Mesothelial cell of epicardium (in vitro differentiated cells): ENCODE data around the gene ARHGEF11. TPM values are rescaled to one million over a fixed set of nuclear protein-coding genes. Genes with fewer than 3 reads are reported as not detected.

Experiments
- DNase-seq, 2 experiments: peaks; one replicate each; pipeline ENCODE4 v3.0.0; 2021; ENCODE audit warnings: low spot score in 2 of 2; ENCODE audit not compliant: unreplicated experiment in 2 of 2
- H3K27ac Mint-ChIP-seq: 2 replicates; pipeline ENCODE4 v1.8.0; 2021; ENCODE audit warnings: mixed read lengths
- H3K27me3 Mint-ChIP-seq: 2 replicates; pipeline ENCODE4 v1.8.0; 2021; ENCODE audit warnings: low read depth, mixed read lengths
- H3K36me3 Mint-ChIP-seq: 2 replicates; pipeline ENCODE4 v1.8.0; 2021; ENCODE audit warnings: mixed read lengths
- H3K4me1 Mint-ChIP-seq: 2 replicates; pipeline ENCODE4 v1.8.0; 2021; ENCODE audit warnings: mixed read lengths
- H3K4me3 Mint-ChIP-seq: 2 replicates; pipeline ENCODE4 v1.8.0; 2021; ENCODE audit warnings: mild to moderate bottlenecking, moderate library complexity, mixed read lengths
- H3K9me3 Mint-ChIP-seq: 2 replicates; pipeline ENCODE4 v1.8.0; 2021; ENCODE audit warnings: mixed read lengths
- total RNA-seq: library from RNA; stranded (reverse); gene quantifications from 3 replicates; pipeline ENCODE4 v1.2.1, GENCODE V29; 2021
- TF ChIP-seq, protein P1 (sequence below): fragments of 200-600 bp; sonication (generic); IDR thresholded peaks from one replicate; pipeline ENCODE4 v1.5.0; 2021; ENCODE audit warnings: antibody characterized with exemption; ENCODE audit not compliant: unreplicated experiment

Gene ARHGEF11
- total RNA-seq, 1 donor from 2014 or later, result 52.5 TPM

DNA sequence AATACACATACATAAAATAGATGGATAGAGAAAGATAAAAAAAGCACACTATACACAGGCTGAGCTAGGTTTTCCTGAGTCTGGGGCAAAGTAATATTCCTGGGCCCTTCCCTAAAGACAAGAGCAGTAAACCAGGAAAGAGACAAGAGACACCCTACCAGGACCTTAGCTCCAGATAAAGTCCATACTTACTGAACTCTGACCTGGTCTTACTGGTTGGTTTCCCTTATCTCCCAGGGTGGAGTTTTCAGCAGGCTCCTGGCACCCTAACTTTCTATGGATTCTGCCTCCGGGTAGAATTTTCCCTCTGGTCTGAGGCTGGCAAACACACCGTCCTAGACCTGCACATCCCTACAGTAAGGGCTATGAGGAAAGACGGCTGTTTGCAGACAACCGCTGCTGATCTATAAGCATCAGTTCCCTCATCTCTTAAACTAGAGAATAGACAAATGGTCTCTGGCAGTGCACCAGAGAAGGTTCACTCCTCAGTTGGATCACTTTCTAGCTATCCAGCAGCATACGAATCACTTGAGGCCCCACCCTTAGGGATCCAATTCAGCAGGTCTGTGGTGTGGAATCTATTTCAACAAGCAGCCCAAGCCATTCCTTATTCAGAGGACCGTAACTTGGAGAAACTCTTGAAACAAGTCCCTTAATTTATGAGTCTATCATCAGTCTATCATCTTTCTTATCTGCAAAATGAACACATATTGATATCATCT lies 52.0 kb downstream of the ARHGEF11 start:
- Mint-ChIP-seq H3K9me3 (no peaks in the 10 kb centered on the region), H3K36me3 (peaks cover 5% of the 10 kb centered on the region), H3K4me1 (peaks cover 19% of the 10 kb centered on the region), H3K4me3 (no peak overlapping the region), H3K27me3 (no peaks in the 10 kb centered on the region), H3K27ac (no peak overlapping the region)
- no peak for DNase-seq
- TF ChIP-seq, protein P1, sequence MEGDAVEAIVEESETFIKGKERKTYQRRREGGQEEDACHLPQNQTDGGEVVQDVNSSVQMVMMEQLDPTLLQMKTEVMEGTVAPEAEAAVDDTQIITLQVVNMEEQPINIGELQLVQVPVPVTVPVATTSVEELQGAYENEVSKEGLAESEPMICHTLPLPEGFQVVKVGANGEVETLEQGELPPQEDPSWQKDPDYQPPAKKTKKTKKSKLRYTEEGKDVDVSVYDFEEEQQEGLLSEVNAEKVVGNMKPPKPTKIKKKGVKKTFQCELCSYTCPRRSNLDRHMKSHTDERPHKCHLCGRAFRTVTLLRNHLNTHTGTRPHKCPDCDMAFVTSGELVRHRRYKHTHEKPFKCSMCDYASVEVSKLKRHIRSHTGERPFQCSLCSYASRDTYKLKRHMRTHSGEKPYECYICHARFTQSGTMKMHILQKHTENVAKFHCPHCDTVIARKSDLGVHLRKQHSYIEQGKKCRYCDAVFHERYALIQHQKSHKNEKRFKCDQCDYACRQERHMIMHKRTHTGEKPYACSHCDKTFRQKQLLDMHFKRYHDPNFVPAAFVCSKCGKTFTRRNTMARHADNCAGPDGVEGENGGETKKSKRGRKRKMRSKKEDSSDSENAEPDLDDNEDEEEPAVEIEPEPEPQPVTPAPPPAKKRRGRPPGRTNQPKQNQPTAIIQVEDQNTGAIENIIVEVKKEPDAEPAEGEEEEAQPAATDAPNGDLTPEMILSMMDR, result no peak

DNA sequence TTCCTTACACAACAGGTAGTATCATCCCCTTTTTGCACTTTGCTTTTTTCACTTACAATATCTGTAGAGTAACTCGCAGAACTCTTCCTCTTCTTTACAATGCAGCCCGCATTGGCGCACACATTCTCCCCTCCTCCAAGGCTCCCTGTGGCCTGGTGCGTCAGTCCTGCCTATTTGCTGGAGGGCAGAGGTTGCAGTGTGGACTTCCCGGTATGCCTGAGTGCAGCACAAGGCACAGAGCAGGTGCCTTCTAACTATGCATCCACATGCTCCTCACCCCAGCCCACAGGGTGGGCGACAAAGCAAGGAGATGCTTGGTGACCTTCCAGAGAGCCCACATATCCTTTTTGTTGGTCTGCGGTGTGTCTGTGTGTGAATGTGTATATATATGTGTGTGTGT lies 53.3 kb downstream of the ARHGEF11 start:
- Mint-ChIP-seq H3K4me3 (no peak overlapping the region), H3K27me3 (no peaks in the 10 kb centered on the region), H3K9me3 (no peaks in the 10 kb centered on the region), H3K27ac (no peak overlapping the region), H3K4me1 (peaks cover 15% of the 10 kb centered on the region), H3K36me3 (peaks cover 5% of the 10 kb centered on the region)
- no peak for DNase-seq
- TF ChIP-seq, protein P1, result no peak

DNA sequence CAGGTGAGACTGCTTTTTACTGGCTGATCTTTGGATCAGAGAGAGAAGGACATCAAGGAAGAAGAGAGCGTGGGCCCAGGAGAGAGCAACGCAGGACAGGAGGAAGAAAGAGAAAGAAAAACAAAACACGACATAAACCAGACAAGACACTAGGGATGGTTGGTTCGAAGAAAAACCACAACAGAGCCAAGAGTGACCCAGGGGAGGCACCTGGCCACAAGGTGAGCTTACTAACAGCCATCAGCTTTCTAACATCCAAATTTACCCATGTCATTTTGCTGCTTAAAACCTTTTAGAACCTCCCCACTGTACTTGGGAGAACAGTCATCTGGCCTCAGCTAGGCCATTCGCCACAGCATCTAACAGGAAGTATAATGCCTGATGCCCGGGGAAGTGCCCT lies 57.8 kb downstream of the ARHGEF11 start:
- H3K4me3 Mint-ChIP-seq, result no peak overlapping the region

DNA sequence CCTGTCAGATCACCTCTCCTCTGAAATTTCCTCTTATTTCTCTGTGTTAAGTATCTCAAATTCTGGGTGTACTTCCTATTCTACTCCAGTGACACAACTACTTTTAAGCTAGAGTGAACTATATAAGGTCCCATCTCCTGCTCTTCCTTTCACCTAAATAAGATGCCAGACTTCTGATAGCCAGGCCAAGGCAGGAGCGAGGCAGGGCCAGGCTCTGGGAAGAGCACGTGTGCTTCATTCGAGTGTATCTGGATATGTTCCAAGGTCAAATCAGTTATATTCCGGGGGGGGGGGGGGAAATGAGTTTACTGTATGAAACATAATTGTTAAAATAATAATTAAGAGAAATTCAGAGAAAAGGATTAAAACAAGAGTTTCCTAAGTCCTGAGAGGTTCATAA lies 65.0 kb downstream of the ARHGEF11 start:
- TF ChIP-seq, protein P1, result no peak
- H3K27ac Mint-ChIP-seq, result no peak overlapping the region
- no peak for DNase-seq
- H3K27me3 Mint-ChIP-seq, result no peaks in the 10 kb centered on the region
- H3K9me3 Mint-ChIP-seq, result no peaks in the 10 kb centered on the region
- peaks cover 42% of the 10 kb centered on the region for H3K36me3 Mint-ChIP-seq
- no peaks in the 10 kb centered on the region for H3K4me1 Mint-ChIP-seq
- H3K4me3 Mint-ChIP-seq, result no peak overlapping the region

More for the DNA sequence above, 57.8 kb downstream of the ARHGEF11 start:
- Mint-ChIP-seq H3K36me3 (peaks cover 12% of the 10 kb centered on the region), H3K27me3 (no peaks in the 10 kb centered on the region), H3K9me3 (no peaks in the 10 kb centered on the region), H3K27ac (no peak overlapping the region), H3K4me1 (no peaks in the 10 kb centered on the region)
- TF ChIP-seq, protein P1, result no peak
- DNase-seq, result no peak

DNA sequence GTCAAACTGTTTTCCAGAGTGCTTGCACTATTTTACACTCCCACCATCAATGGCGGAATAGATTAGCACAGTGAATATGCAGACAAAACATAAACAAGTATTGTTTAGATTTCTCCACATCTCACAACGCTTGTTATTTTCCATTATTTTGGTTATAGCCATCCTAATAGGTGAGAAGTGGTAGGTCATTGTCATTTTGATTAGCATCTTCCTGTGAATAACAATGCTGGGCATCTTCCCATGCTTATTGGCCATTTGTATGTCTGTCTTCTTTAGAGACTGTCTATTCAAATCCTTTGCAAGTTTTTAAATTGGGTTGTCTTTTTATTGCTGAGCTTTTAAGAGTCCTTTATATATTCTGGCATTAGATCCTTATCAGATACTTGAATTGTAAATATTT lies 70.5 kb downstream of the ARHGEF11 start:
- Mint-ChIP-seq H3K9me3 (no peaks in the 10 kb centered on the region), H3K27me3 (no peaks in the 10 kb centered on the region), H3K27ac (no peak overlapping the region), H3K36me3 (peaks cover 52% of the 10 kb centered on the region), H3K4me1 (no peaks in the 10 kb centered on the region), H3K4me3 (no peak overlapping the region)
- TF ChIP-seq, protein P1, result no peak
- no peak for DNase-seq

DNA sequence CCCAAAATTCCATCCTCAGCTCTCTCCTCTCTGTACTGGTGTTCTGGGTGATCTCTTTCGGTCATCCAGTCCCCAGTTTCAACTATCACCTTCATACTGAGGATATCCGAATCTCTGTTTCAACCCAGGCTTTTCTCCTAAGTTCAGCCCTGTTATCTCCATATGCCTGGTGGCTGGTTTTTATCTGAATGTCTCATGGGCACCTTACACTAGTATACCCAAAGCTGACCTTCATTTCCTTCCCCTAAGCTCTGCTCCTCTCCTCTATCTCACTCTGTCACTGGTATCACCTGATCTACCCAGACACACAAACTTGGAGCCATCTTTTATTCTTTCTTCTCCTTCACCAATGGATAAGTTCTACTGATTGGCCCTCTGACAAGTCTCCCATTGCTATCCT lies 72.1 kb downstream of the ARHGEF11 start:
- peaks cover 58% of the 10 kb centered on the region for H3K36me3 Mint-ChIP-seq
- no peaks in the 10 kb centered on the region for H3K4me1 Mint-ChIP-seq
- no peak overlapping the region for H3K4me3 Mint-ChIP-seq

More for the DNA sequence above, 72.1 kb downstream of the ARHGEF11 start:
- no peaks in the 10 kb centered on the region for H3K9me3 Mint-ChIP-seq
- no peaks in the 10 kb centered on the region for H3K27me3 Mint-ChIP-seq
- no peak overlapping the region for H3K27ac Mint-ChIP-seq
- no peak for DNase-seq
- TF ChIP-seq, protein P1, result no peak
